Coronary artery (tissue), 2 donors: Measurements from ENCODE around the gene FAM200C.

ENCODE experiments used
- DNase-seq: peaks from one replicate; pipeline ENCODE4 v3.0.0-alpha.2; 2017; ENCODE audit warnings: low spot score
- H3K27ac ChIP-seq, 2 donors: fragments of 200-600 bp; sonication (generic); one replicate each; pipeline ENCODE4 v1.5.1; 2016 to 2019
- H3K4me3 ChIP-seq: fragments of 200-600 bp; sonication (generic); 2 replicates; pipeline ENCODE4 v1.5.1; 2016; ENCODE audit warnings: mild to moderate bottlenecking, moderate library complexity
- CTCF ChIP-seq: fragments of 200-600 bp; sonication (generic); IDR thresholded peaks from one replicate; pipeline ENCODE4 v1.5.1; 2019; ENCODE audit warnings: antibody characterized with exemption

Gene FAM200C

GRCh38 chr5:160378330-160378729 is 21.5 kb downstream of the FAM200C start:
- no peak for DNase-seq
- TF ChIP-seq CTCF: no peak
- H3K4me3 ChIP-seq: no peak overlapping the region
- H3K27ac ChIP-seq: no peak overlapping the region

- TF ChIP-seq CTCF: no peak
- DNase-seq: no peak
- Histone ChIP-seq H3K27ac (no peak overlapping the region), H3K4me3 (no peak overlapping the region)
Measured at GRCh38 chr5:160377651-160378050, 22.2 kb downstream of the FAM200C start.

GRCh38 chr5:160376416-160376815 is 23.4 kb downstream of the FAM200C start:
- no peak for TF ChIP-seq CTCF
- Histone ChIP-seq H3K27ac (no peak overlapping the region), H3K4me3 (no peak overlapping the region)
- DNase-seq: no peak

- DNase-seq: no peak
- TF ChIP-seq CTCF: no peak
- H3K4me3 ChIP-seq: no peak overlapping the region
- no peak overlapping the region for H3K27ac ChIP-seq
Measured at GRCh38 chr5:160375701-160376100, 24.2 kb downstream of the FAM200C start.

- H3K27ac ChIP-seq: no peak overlapping the region
- no peak overlapping the region for H3K4me3 ChIP-seq
- no peak for TF ChIP-seq CTCF
- DNase-seq: no peak
Measured at GRCh38 chr5:160375166-160375565, 24.7 kb downstream of the FAM200C start.

- H3K4me3 ChIP-seq: no peak overlapping the region
- no peak for DNase-seq
- TF ChIP-seq CTCF: no peak
- H3K27ac ChIP-seq: peak overlapping the region in 1 of 2 donors; percentile 80
Measured at GRCh38 chr5:160371294-160371693, 28.6 kb downstream of the FAM200C start.

- Histone ChIP-seq H3K4me3 (peak overlapping the region; percentile 92), H3K27ac (peak overlapping the region; percentile 54 to 80)
- DNase-seq: no peak
- TF ChIP-seq CTCF: no peak
Measured at GRCh38 chr5:160370713-160371034, 29.2 kb downstream of the FAM200C start.
